ENCODE measurements around the gene CTSL.

DNA sequence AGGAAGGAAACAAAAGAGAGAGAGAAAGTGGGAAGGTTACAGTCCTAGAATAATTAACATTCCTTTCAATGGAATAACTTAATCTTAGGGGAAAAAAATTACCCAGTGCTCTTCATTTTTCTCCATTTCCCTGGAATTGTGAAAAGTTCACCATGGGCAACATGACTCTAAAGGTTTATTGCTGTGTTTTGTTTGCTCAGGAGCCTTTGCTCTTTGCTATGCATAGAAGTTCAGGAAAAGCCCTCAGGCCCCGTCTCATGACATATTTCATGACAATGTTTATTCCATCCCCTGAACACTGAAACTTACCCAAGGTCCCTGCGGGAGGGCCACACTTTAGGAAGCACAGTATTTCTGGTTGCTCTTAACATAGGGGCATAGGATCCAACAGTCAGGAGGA lies 9.8 kb upstream of the CTSL start:
- TF ChIP-seq CTCF (CRISPR knock-in tag; IDR thresholded peaks at IDR 0.05) (no peak), FLYWCH1 (CRISPR knock-in tag; IDR thresholded peaks at IDR 0.05) (no peak), ZBTB43 (CRISPR knock-in tag; conservative IDR thresholded peaks at IDR 0.05) (no peak), KDM1A (CRISPR knock-in tag; IDR thresholded peaks at IDR 0.05) (no peak), SRSF1 (optimal IDR thresholded peaks at IDR 0.05; ENCODE audit: low read depth, low read length) (no peak), NR2C2 (CRISPR knock-in tag; IDR thresholded peaks at IDR 0.05; ENCODE audit: borderline replicate concordance) (no peak), MTA1 (CRISPR knock-in tag; IDR thresholded peaks at IDR 0.05; ENCODE audit: borderline replicate concordance) (no peak), CEBPG (CRISPR knock-in tag; IDR thresholded peaks at IDR 0.05) (no peak), ZZZ3 (CRISPR knock-in tag; IDR thresholded peaks at IDR 0.05; ENCODE audit: borderline replicate concordance) (no peak), ZNF816 (CRISPR knock-in tag; IDR thresholded peaks at IDR 0.05; ENCODE audit: borderline replicate concordance) (no peak), FOSL1 (CRISPR knock-in tag; IDR thresholded peaks at IDR 0.05; ENCODE audit: borderline replicate concordance) (no peak), GTF3A (CRISPR knock-in tag; conservative IDR thresholded peaks at IDR 0.05) (no peak), ZNF326 (CRISPR knock-in tag; IDR thresholded peaks at IDR 0.05; ENCODE audit: borderline replicate concordance) (no peak)
- TF ChIP-seq, protein P1, sequence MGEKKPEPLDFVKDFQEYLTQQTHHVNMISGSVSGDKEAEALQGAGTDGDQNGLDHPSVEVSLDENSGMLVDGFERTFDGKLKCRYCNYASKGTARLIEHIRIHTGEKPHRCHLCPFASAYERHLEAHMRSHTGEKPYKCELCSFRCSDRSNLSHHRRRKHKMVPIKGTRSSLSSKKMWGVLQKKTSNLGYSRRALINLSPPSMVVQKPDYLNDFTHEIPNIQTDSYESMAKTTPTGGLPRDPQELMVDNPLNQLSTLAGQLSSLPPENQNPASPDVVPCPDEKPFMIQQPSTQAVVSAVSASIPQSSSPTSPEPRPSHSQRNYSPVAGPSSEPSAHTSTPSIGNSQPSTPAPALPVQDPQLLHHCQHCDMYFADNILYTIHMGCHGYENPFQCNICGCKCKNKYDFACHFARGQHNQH (CRISPR knock-in tag; IDR thresholded peaks at IDR 0.05) = no peak
